KOPT-K1 (cell line): ENCODE data around the gene MEAK7.

ENCODE experiments used
- H3K27ac ChIP-seq: fragments of 200-600 bp; sonication (generic); 2 replicates; pipeline ENCODE4 v1.5.1; 2016; ENCODE audit warnings: antibody characterized with exemption, mild to moderate bottlenecking, low read depth, low read length; ENCODE audit not compliant: poor library complexity, severe bottlenecking
- H3K36me3 ChIP-seq: fragments of 200-600 bp; sonication (generic); 2 replicates; pipeline ENCODE4 v1.5.1; 2017; ENCODE audit warnings: antibody characterized with exemption, mild to moderate bottlenecking, low read length, moderate library complexity; ENCODE audit not compliant: insufficient read depth
- H3K9me3 ChIP-seq: fragments of 200-600 bp; sonication (generic); 2 replicates; pipeline ENCODE4 v1.5.1; 2017; ENCODE audit warnings: antibody characterized with exemption, low read length, mild to moderate bottlenecking; ENCODE audit not compliant: insufficient read depth, poor library complexity, severe bottlenecking

The MEAK7 gene

DNA sequence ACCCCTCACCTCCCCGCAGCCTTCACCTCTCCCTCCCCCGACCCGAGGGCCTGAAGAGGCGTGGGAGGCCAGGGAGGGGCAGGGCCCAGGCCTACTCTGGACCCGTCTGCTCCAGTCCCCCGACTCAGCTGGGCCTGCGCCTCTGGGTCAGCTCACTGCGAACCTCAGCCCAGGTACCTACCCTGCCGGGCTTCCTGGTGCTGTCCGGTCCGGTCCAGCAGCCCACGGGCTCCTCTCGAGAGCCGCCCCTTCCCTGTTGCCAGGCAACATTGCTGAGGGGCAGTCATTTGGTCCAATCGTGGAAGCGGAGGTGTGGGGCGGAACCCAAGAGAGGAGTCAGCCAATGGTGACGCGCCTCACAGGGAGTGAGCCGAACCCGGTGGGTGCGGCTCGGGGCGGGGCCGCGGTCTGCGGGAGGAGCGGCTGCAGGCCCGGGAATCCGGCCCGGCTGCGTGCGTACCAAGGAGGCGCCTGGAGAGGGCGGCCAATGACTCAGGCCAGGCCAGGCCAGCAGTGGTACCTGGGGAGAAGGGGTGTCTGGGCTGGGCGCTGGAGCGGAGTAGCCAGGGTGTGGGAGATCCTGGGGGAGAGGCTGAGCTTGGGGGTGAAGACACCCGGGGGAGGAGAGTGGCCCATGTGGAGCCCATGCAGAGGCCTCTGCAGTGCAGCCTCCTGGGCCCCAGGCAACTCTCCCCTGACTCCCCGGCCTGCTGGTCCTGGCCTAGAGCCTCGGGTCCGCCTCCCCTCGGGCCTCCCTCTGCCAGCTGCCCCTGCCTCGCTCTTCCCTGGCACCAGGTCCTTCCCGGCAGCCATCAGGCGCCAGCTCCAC, at the start of gene MEAK7:
Gene MEAK7 (minus strand): TSS at position 240 of the 829 bp plus-strand sequence. CDS start 6,573 bp downstream, outside the sequence.
- Histone ChIP-seq H3K36me3 (no peaks in the 10 kb centered on the region), H3K9me3 (no peaks in the 10 kb centered on the region), H3K27ac (peak within 1 kb of the TSS; percentile 49)

DNA sequence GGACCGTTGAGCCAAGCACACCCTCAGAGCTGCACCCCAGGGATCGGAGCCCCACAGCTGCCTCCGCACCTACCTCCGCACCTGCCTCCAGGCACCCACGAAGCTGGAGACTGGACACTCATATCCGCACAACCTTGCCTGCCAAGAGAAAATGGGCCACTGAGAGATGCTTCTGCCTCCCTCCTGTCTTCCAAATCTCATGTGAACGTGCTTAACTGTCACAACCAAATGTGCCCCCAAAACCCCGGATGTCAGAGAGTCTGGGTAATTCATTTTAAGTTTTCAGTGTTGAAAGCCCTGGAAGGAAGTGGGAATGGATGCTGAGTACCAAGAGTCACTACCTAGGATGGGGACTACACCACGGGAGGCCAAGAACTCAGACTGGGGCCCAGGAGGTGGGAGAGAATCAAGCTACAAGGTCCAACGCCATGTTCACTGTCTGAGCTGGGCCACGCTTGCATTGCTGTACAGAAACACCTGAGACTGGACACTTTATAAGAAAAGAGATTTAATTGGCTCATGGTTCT, 49.5 kb upstream of the MEAK7 start:
- peaks cover 9% of the 10 kb centered on the region; the same call in 1 of the 2 replicates for H3K36me3 ChIP-seq
- H3K27ac ChIP-seq = peak overlapping the region; percentile 93
- no peaks in the 10 kb centered on the region for H3K9me3 ChIP-seq

- Histone ChIP-seq H3K27ac (peak overlapping the region; percentile 93), H3K36me3 (peaks cover 10% of the 10 kb centered on the region), H3K9me3 (no peaks in the 10 kb centered on the region)
Observed at GRCh38 chr16:84552135-84552534, 47.7 kb upstream of the MEAK7 start.

DNA sequence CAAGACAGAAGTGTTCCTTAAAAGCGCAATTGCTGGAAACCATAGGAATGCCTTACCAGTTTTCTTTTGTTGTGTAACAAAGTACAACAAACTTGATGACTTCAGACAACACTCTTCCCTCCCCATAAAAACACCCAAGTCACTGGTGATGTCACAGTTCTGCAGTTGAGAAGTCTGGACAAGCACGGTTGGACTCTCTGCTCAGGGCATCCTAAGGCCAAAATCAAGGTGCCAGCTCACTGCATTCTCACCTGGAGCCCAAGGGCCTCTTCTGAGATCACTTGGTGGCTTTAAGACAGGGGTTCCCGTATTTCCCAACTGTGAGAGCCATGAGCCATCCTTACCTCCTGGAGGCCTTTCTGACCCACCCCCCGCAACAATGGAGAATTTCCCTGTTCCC, 45.6 kb upstream of the MEAK7 start:
- H3K9me3 ChIP-seq = no peaks in the 10 kb centered on the region
- H3K27ac ChIP-seq = no peak overlapping the region
- peaks cover 21% of the 10 kb centered on the region for H3K36me3 ChIP-seq

GRCh38 chr16:84548971-84549844, 44.7 kb upstream of the MEAK7 start:
- Histone ChIP-seq H3K36me3 (peaks cover 21% of the 10 kb centered on the region), H3K9me3 (no peaks in the 10 kb centered on the region), H3K27ac (peak overlapping the region; percentile 17)

DNA sequence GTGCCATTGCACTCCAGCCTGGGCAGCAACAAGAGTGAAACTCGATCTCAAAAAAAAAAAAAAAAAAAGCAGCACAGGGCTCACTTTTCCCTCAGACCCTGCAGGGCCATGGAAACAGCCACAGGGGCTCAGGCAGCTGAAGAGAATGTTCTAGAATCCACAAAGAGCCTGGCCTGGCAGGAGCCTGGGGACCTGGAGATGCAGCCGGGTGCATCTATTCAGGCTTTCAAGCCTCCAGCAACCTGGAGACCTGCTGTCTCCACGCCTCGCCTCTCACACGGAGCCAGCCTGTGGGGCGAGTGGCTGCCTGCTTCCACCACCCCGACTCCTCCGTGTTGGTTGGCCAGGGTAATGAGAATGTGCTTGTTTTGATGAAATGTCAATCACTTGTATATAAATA, 44.0 kb upstream of the MEAK7 start:
- H3K27ac ChIP-seq = no peak overlapping the region
- H3K36me3 ChIP-seq = peaks cover 21% of the 10 kb centered on the region
- no peaks in the 10 kb centered on the region for H3K9me3 ChIP-seq

- Histone ChIP-seq H3K27ac (no peak overlapping the region), H3K36me3 (peaks cover 21% of the 10 kb centered on the region), H3K9me3 (no peaks in the 10 kb centered on the region)
Observed at GRCh38 chr16:84547546-84548061, 43.1 kb upstream of the MEAK7 start.

GRCh38 chr16:84546669-84547545, 42.4 kb upstream of the MEAK7 start:
- H3K27ac ChIP-seq = no peak overlapping the region
- peaks cover 21% of the 10 kb centered on the region for H3K36me3 ChIP-seq
- no peaks in the 10 kb centered on the region for H3K9me3 ChIP-seq

DNA sequence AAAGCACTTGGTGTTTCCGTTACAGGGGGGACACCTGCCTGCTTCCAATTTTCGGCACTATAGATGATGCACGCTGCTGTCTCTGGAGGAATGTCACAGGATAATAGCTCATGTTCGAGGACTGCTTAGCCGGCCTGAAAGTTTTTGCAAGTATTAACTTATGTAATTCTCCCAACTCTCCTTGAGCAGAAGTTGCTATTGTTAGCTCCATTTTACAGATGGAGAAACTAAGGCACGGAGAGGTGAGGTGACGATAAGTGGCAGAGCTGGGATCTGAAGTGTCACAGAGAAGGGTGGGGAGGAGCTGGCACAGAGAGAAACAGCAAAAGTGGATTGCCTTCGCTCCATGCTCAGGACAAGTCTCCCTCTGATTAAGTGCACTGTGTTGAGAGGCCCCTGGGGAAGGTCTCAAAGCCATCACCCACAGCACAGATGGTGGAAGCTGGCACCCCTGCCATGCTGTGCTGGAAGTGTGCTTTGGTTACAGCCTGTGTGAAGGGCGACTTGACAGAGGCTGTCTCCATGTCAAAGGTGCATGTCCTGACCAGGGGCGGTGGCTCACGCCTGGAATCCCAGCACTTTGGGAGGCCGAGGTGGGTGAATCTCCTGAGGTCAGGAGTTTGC, 40.8 kb upstream of the MEAK7 start:
- Histone ChIP-seq H3K36me3 (peaks cover 18% of the 10 kb centered on the region), H3K27ac (no peak overlapping the region), H3K9me3 (no peaks in the 10 kb centered on the region)

DNA sequence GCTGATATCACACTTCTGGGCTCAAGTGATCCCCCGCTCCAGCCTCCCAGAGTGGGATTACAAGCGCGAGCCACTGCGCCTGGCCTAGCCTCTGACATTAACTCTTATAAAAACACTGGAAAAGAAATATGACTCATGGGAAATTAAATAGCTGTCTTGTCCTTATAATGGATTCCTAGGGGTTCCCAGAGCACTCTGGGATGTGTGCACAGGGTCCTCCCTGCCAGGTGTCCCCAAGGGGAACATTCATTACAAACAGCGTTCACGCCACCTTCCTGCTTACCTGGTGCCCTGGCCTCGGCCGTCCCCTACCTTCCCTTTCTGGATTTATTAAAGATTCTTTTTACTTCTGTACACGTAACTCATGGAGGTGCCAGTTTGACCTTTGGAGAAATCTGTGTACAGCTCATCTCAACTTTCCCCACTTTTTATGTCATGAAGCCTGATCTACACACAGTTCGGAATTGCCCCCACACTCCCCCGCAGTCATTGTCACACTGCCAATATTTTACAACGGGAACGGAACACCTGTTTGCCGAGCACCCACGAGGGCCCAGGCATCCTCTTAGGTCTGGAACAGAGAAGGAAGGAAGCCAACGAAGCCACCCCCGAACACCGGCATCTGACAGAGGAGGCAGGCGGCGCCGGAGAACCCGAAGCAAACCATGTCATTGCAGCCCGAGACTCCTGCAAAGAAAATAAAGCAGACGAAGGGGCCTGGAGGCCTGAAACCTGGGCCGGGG, 39.7 kb upstream of the MEAK7 start:
- Histone ChIP-seq H3K9me3 (no peaks in the 10 kb centered on the region), H3K27ac (no peak overlapping the region), H3K36me3 (peaks cover 12% of the 10 kb centered on the region)

GRCh38 chr16:84543253-84543652, 38.8 kb upstream of the MEAK7 start:
- Histone ChIP-seq H3K27ac (no peak overlapping the region), H3K36me3 (peaks cover 12% of the 10 kb centered on the region), H3K9me3 (no peaks in the 10 kb centered on the region)

DNA sequence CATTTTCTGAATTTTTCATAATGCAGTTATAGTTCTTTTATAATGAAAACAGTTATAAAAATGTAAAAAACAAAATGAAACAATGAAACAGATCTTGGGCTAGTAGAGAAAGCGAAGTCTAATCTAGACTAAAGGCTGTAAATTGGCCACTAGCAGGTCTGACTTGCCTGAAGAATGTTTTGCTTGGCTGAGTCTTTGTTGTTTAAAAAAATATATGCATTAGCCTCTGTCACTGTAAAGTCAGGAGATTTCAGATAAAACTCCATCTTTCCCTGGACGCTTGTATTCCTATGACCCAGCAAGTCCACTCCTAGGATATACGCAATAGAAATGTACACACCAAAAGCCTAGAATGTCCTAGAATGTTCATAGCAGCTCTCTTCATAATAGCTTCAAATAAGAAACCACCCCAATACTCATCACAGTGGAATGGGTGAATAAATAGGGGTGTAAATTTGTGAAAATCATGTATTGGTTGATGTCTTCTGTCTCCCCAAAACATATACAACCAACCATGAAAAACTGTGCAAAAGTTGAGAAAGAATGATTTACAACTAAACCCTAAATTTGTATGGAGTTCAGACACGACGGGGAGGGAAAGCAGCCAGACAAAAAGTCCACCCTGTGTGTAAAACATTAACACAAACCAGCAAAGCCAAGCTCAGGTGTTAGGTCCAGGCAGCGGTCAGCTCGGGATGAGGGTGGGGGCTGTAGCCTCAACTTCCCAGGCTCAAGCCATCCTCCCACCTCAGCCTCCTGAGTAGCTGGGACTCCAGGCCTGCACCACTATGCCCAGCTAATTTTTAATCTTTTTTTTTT, 37.7 kb upstream of the MEAK7 start:
- Histone ChIP-seq H3K9me3 (no peaks in the 10 kb centered on the region), H3K27ac (no peak overlapping the region), H3K36me3 (peaks cover 12% of the 10 kb centered on the region)

GRCh38 chr16:84540194-84540593, 35.7 kb upstream of the MEAK7 start:
- no peaks in the 10 kb centered on the region; the same call in 1 of the 2 replicates for H3K36me3 ChIP-seq
- H3K27ac ChIP-seq = no peak overlapping the region
- no peaks in the 10 kb centered on the region for H3K9me3 ChIP-seq
